ENCODE measurements around the gene CFAP99.

CFAP99 gene

GRCh38 chr4:2449511-2450392 is 31.0 kb downstream of the CFAP99 start:
- TF ChIP-seq, protein P1, sequence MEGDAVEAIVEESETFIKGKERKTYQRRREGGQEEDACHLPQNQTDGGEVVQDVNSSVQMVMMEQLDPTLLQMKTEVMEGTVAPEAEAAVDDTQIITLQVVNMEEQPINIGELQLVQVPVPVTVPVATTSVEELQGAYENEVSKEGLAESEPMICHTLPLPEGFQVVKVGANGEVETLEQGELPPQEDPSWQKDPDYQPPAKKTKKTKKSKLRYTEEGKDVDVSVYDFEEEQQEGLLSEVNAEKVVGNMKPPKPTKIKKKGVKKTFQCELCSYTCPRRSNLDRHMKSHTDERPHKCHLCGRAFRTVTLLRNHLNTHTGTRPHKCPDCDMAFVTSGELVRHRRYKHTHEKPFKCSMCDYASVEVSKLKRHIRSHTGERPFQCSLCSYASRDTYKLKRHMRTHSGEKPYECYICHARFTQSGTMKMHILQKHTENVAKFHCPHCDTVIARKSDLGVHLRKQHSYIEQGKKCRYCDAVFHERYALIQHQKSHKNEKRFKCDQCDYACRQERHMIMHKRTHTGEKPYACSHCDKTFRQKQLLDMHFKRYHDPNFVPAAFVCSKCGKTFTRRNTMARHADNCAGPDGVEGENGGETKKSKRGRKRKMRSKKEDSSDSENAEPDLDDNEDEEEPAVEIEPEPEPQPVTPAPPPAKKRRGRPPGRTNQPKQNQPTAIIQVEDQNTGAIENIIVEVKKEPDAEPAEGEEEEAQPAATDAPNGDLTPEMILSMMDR (conservative IDR thresholded peaks at IDR 0.05; ENCODE audit: low read depth, low read length) = no peak
- DNase-seq (ENCODE audit: low read depth) = no peak
- H3K4me3 ChIP-seq (ENCODE audit: low read length) = no peak overlapping the region

GRCh38 chr4:2450394-2451035 is 31.8 kb downstream of the CFAP99 start:
- H3K4me3 ChIP-seq (ENCODE audit: low read length) = no peak overlapping the region
- DNase-seq (ENCODE audit: low read depth) = no peak
- TF ChIP-seq, protein P1 (conservative IDR thresholded peaks at IDR 0.05; ENCODE audit: low read depth, low read length) = no peak

DNA sequence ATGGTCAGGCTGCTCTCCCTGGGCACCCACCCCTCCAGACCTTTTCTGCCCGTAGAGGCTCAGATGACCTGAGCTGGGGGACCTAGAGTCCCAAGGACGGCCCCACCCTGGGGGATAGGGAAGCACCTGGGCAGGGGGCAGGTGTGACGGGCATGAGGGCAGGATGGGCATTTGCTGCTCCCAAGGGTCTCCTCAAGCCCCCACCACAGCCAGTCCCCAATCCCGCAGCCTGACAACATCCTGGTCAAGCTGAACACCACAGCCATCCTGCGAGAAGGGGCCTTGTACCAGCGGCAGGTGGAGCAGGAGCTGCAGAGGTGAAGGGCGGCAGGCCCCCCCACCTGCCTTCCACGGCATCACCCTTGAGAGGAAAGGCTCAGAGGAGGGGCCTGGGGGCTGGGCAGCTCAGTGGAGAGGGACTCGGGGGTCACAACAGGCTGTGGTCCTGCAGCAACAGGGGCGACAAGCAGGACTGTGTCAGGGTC is 32.3 kb downstream of the CFAP99 start:
- TF ChIP-seq, protein P1 (conservative IDR thresholded peaks at IDR 0.05; ENCODE audit: low read depth, low read length) = no peak
- no peak overlapping the region for H3K4me3 ChIP-seq (ENCODE audit: low read length)
- no peak for DNase-seq (ENCODE audit: low read depth)

- TF ChIP-seq, protein P1 (conservative IDR thresholded peaks at IDR 0.05; ENCODE audit: low read depth, low read length) = no peak
- DNase-seq (ENCODE audit: low read depth) = no peak
- H3K4me3 ChIP-seq (ENCODE audit: low read length) = no peak overlapping the region
These were observed 33.3 kb downstream of the CFAP99 start for GRCh38 chr4:2451821-2452785.

GRCh38 chr4:2457481-2458295 is 38.9 kb downstream of the CFAP99 start:
- TF ChIP-seq, protein P1 (conservative IDR thresholded peaks at IDR 0.05; ENCODE audit: low read depth, low read length) = no peak
- DNase-seq (ENCODE audit: low read depth) = no peak
- no peak overlapping the region for H3K4me3 ChIP-seq (ENCODE audit: low read length)
